GM12878 (cell line): ENCODE data around the gene ID3. TPM values are rescaled to one million over a fixed set of nuclear protein-coding genes. Genes with fewer than 3 reads are reported as not detected.

Source experiments
- ATAC-seq: fragments of 200-7000 bp; cut with Tn5 transposase; 3 replicates; pipeline ENCODE4 v1.9.1; 2020; ENCODE audit warnings: mild to moderate bottlenecking, moderate library complexity
- BruUV-seq: library from RNA; stranded (reverse); fragments of 400-500 nt; replicated peaks from 2 replicates; lab custom pipeline; 2021; lab: Mats Ljungman, UMichigan
- CTCF ChIA-PET: fragments of 300-600 bp; sonication (Branson Sonifier 250); formaldehyde crosslinking; extraction: SDS; loops from one replicate; lab custom pipeline; 2021; ENCODE audit warnings: inconsistent platforms; lab: Yijun Ruan, JAX
- POLR2A ChIA-PET: fragments of 350-600 bp; formaldehyde crosslinking; extraction: SDS; loops from one replicate; lab custom pipeline; 2021; ENCODE audit warnings: inconsistent platforms; lab: Charles Lee
- RAD21 ChIA-PET: fragments of 300-600 bp; sonication (Branson Sonifier 250); formaldehyde crosslinking; loops from one replicate; lab custom pipeline; 2023; ENCODE audit warnings: antibody characterized with exemption; ENCODE audit not compliant: unreplicated experiment; lab: Charles Lee
- SMC1A ChIA-PET: fragments of 300-600 bp; sonication (Branson Sonifier 250); formaldehyde crosslinking; loops from one replicate; lab custom pipeline; 2023; ENCODE audit not compliant: unreplicated experiment, uncharacterized antibody; lab: Charles Lee
- DNase-seq: peaks from one replicate; pipeline ENCODE4 v3.0.0-alpha.2; 2011; ENCODE audit warnings: low read depth, low spot score
- FAIRE-seq: peaks from 3 replicates; lab custom pipeline; 2011; peaks lifted over from hg19 to GRCh38; lab: Jason Lieb, UNC
- H2AFZ ChIP-seq: 2 replicates; pipeline ENCODE4 v1.6.0; 2011; ENCODE audit warnings: low read depth, low read length, control low read depth; ENCODE audit not compliant: control insufficient read depth
- H3K27ac ChIP-seq: 2 replicates; pipeline ENCODE4 v1.5.1; 2011; ENCODE audit warnings: control low read depth; ENCODE audit not compliant: control insufficient read depth, insufficient read depth
- H3K27me3 ChIP-seq, 2 experiments: replicated peaks in 1 of 2; 2 replicates each; pipeline versions ENCODE4 v1.6.0 to v1.6.1; 2011; ENCODE audit warnings: low read length in 1 of 2; ENCODE audit not compliant: control insufficient read depth in 2 of 2, insufficient read depth in 2 of 2
- H3K36me3 ChIP-seq, 2 experiments: 2 replicates each; pipeline ENCODE4 v1.5.1; 2011; ENCODE audit warnings: low read length in 1 of 2; ENCODE audit not compliant: control insufficient read depth in 2 of 2, insufficient read depth in 2 of 2
- H3K4me1 ChIP-seq: 2 replicates; pipeline ENCODE4 v1.6.1; 2011; ENCODE audit warnings: mild to moderate bottlenecking, low read length, moderate library complexity, mixed read lengths; ENCODE audit not compliant: control insufficient read depth, insufficient read depth
- H3K4me2 ChIP-seq: 2 replicates; pipeline ENCODE4 v1.6.0; 2011; ENCODE audit warnings: control low read depth; ENCODE audit not compliant: control insufficient read depth, insufficient read depth
- H3K4me3 ChIP-seq: fragments of 200-600 bp; sonication (generic); 2 replicates; pipeline ENCODE4 v1.5.1; 2016
- H3K79me2 ChIP-seq: 2 replicates; pipeline ENCODE4 v1.6.0; 2011; ENCODE audit warnings: low read length; ENCODE audit not compliant: control insufficient read depth, insufficient read depth
- H3K9ac ChIP-seq: 2 replicates; pipeline ENCODE4 v1.8.0; 2011; ENCODE audit warnings: low read length, control low read depth, mixed read lengths; ENCODE audit not compliant: control insufficient read depth, insufficient read depth
- H3K9me3 ChIP-seq: replicated peaks from 3 replicates; pipeline ENCODE4 v1.5.1; 2011; ENCODE audit warnings: mild to moderate bottlenecking, low read length; ENCODE audit not compliant: control insufficient read depth, insufficient read depth
- H4K20me1 ChIP-seq: 2 replicates; pipeline ENCODE4 v1.6.0; 2011; ENCODE audit not compliant: control insufficient read depth, insufficient read depth
- ATF7 ChIP-seq: fragments of 450-650 bp; IDR thresholded peaks from 2 replicates; pipeline ENCODE4 v1.6.1; 2016; ENCODE audit warnings: low read depth, mild to moderate bottlenecking
- CREM ChIP-seq: IDR thresholded peaks from 2 replicates; pipeline ENCODE4 v1.6.1; 2014; ENCODE audit warnings: antibody characterized with exemption, low read depth
- EED ChIP-seq: sonication (generic); IDR thresholded peaks from 2 replicates; pipeline ENCODE4 v1.6.1; 2016; ENCODE audit warnings: antibody characterized with exemption, low read depth
- ELK1 ChIP-seq: IDR thresholded peaks from 2 replicates; pipeline ENCODE4 v1.6.1; 2012; ENCODE audit warnings: low read depth, low read length, improper control_type of control experiment
- GABPA ChIP-seq: IDR thresholded peaks from 2 replicates; pipeline ENCODE4 v1.6.1; 2014; ENCODE audit warnings: antibody characterized with exemption, low read depth, mild to moderate bottlenecking, inconsistent platforms
- GATAD2B ChIP-seq: fragments of 450-650 bp; conservative IDR thresholded peaks from 2 replicates; pipeline ENCODE4 v1.6.1; 2017; ENCODE audit warnings: low read depth, mild to moderate bottlenecking, moderate library complexity
- IRF4 ChIP-seq: IDR thresholded peaks from 2 replicates; pipeline ENCODE4 v1.6.1; 2011; ENCODE audit warnings: low read depth, low read length
- MEF2A ChIP-seq: IDR thresholded peaks from 2 replicates; pipeline ENCODE4 v1.6.1; 2011; ENCODE audit warnings: low read depth, mild to moderate bottlenecking, low read length, moderate library complexity; ENCODE audit not compliant: insufficient read depth
- MTA2 ChIP-seq: fragments of 450-650 bp; IDR thresholded peaks from 2 replicates; pipeline ENCODE4 v1.6.1; 2016; ENCODE audit warnings: low read depth, mild to moderate bottlenecking, moderate library complexity
- POLR2A ChIP-seq: IDR thresholded peaks from 2 replicates; pipeline ENCODE4 v1.6.1; 2011; ENCODE audit warnings: low read depth, mild to moderate bottlenecking, low read length
- POU2F2 ChIP-seq: IDR thresholded peaks from 3 replicates; pipeline ENCODE4 v1.6.1; 2011; ENCODE audit warnings: low read depth, mild to moderate bottlenecking, low read length, borderline replicate concordance
- RELB ChIP-seq: fragments of 450-650 bp; IDR thresholded peaks from 2 replicates; pipeline ENCODE4 v1.6.1; 2017; ENCODE audit warnings: low read depth, mild to moderate bottlenecking, moderate library complexity
- SP1 ChIP-seq: IDR thresholded peaks from one replicate; pipeline ENCODE4 v1.6.1; 2011; ENCODE audit warnings: low read depth, low read length
- TAF1 ChIP-seq: IDR thresholded peaks from 2 replicates; pipeline ENCODE4 v1.6.1; 2011; ENCODE audit warnings: mild to moderate bottlenecking, low read depth, low read length, borderline replicate concordance
- TCF12 ChIP-seq: IDR thresholded peaks from 2 replicates; pipeline ENCODE4 v1.6.1; 2011; ENCODE audit warnings: low read depth, mild to moderate bottlenecking, low read length
- YY1 ChIP-seq: IDR thresholded peaks from 2 replicates; pipeline ENCODE4 v1.6.1; 2011; ENCODE audit warnings: low read depth, mild to moderate bottlenecking, low read length
- ZBED1 ChIP-seq: IDR thresholded peaks from 2 replicates; pipeline ENCODE4 v1.6.1; 2016; ENCODE audit warnings: borderline replicate concordance
- ZNF687 ChIP-seq: fragments of 450-650 bp; IDR thresholded peaks from 2 replicates; pipeline ENCODE4 v1.6.1; 2017; ENCODE audit warnings: mild to moderate bottlenecking, moderate library complexity
- WGBS: methylation state at CpG from one replicate; pipeline ENCODE4 v1.1.6; 2016; ENCODE audit warnings: low lambda C conversion rate; ENCODE audit not compliant: insufficient replicate concordance, insufficient coverage; ENCODE audit errors: missing lambda C conversion rate; 5-methylcytosine and 5-hydroxymethylcytosine counted together
- in situ Hi-C: fragments of 300-500 bp; cut with MboI; formaldehyde crosslinking; loops from 9 replicates; pipeline ENCODE4 v1.14.3; 2018; ENCODE audit warnings: mixed read lengths
- intact Hi-C: fragments of 100-400 bp; cut with micrococcal nuclease; formaldehyde crosslinking; loops from one replicate; pipeline ENCODE4 v1.14.2; 2022; ENCODE audit not compliant: unreplicated experiment
- polyA plus RNA-seq, 11 experiments: library from polyadenylated mRNA; depleted of rRNA in 4 of 11; unstranded in 6 of 11; stranded (reverse) in 5 of 11; fragments of >200 nt; fragmentation: Nextera tagmentation in 4 of 11; fragmentation: Illumina TruSeq in 1 of 11; extraction: Ambion mirVana in 4 of 11; extraction: Trizol in 1 of 11; gene quantifications; 1 replicate in 1 of 11; 2 replicates in 10 of 11; pipeline versions ENCODE4 v1.2.1 to v1.2.3, GENCODE V29; 2011 to 2016; ENCODE audit warnings: inconsistent platforms in 2 of 11, missing spikeins in 2 of 11, low read depth in 1 of 11
- total RNA-seq, 4 experiments: library from RNA; depleted of rRNA in 3 of 4; stranded (reverse); fragments of >200 nt in 3 of 4; fragmentation: Illumina TruSeq in 1 of 4; extraction: Trizol in 1 of 4; gene quantifications; 2 replicates each; pipeline versions ENCODE4 v1.2.1 to v1.2.3, GENCODE V29; 2013 to 2021

The ID3 gene
- total and polyA plus RNA-seq, 10 of the 15 experiments (the other 5 are each of a cell fraction or from before 2014, with no cell fraction given), result 42.7 to 475 (median 207) TPM

- peak; percentile 78 for DNase-seq
- ChIA-PET POLR2A (interaction anchor here (0.6 to 17.0 kb wide), 7 partner anchors 12 to 230 kb away, joined by 3 to 271 read pairs (median 7); partner anchors contain the start of gene ID3), SMC1A (interaction anchor here (0.6 to 19.7 kb wide), 9 partner anchors 9 to 70 kb away, joined by 3 to 419 read pairs (median 17); partner anchors contain the start of genes E2F2 and ID3), RAD21 (interaction anchor here (0.6 to 14.9 kb wide), 8 partner anchors 19 to 126 kb away, joined by 3 to 252 read pairs (median 8); partner anchors contain the start of gene ID3), CTCF (interaction anchor here (0.9 to 11.4 kb wide), 5 partner anchors 19 to 42 kb away, joined by 3 to 108 read pairs (median 55); partner anchors contain the start of gene ID3)
- no peaks in the 10 kb centered on the region for H4K20me1 ChIP-seq
- H3K9me3 ChIP-seq, result no peaks in the 10 kb centered on the region
- peak overlapping the region; percentile 64 for H3K9ac ChIP-seq
- 4% methylated on average over 6 of the region's 7 CpGs for WGBS
- H3K27ac ChIP-seq, result peak overlapping the region; percentile 93
- intact Hi-C loops (loop anchor here (1.0 to 5.0 kb wide), 2 partner anchors 18 to 38 kb away; partner anchors contain the start of gene ID3), in situ Hi-C loops (loop anchor here (25.0 kb wide), 2 partner anchors 1417 to 1808 kb away; partner anchors contain the start of gene USP48)
- peaks cover 82% of the 10 kb centered on the region for H3K4me1 ChIP-seq
- peak overlapping the region; percentile 67 for H2AFZ ChIP-seq
- H3K4me2 ChIP-seq, result peak overlapping the region; percentile 70
- peaks cover 3% of the 10 kb centered on the region; the same call in 1 of the 2 replicates for H3K79me2 ChIP-seq
- peak; percentile 64 for ATAC-seq
- H3K27me3 ChIP-seq, result no peaks in the 10 kb centered on the region
- BruUV-seq, result TSS peak; percentile 72
- no peak for FAIRE-seq
- H3K36me3 ChIP-seq, result no peaks in the 10 kb centered on the region
- peak overlapping the region; percentile 33; the same call in 1 of the 2 replicates for H3K4me3 ChIP-seq
- TF ChIP-seq ZNF687 (peak; percentile 95), MEF2A (0 out of 2 replicates have a peak, but pooled peaks have one; percentile 24), GABPA (no peak), CREM (peak; percentile 33; the same call in 1 of the 2 replicates), RELB (peak; percentile 79), IRF4 (peak; percentile 54; the same call in 1 of the 2 replicates), POU2F2 (peak; percentile 38; the same call in 1 of the 3 replicates), EED (peak; percentile 94), ATF7 (no peak), ZBED1 (peak; percentile 38; the same call in 1 of the 2 replicates), TAF1 (no peak), POLR2A (0 out of 2 replicates have a peak, but pooled peaks have one; percentile 36), GATAD2B (peak; percentile 62; the same call in 1 of the 2 replicates), SP1 (peak; percentile 36), TCF12 (0 out of 2 replicates have a peak, but pooled peaks have one; percentile 59), ELK1 (no peak), MTA2 (peak; percentile 78), YY1 (0 out of 2 replicates have a peak, but pooled peaks have one; percentile 8)
Measured at GRCh38 chr1:23594927-23595353, 35.6 kb upstream of the ID3 start.
